ENCODE results near the gene ABHD17B. TPM values are rescaled to one million over a fixed set of nuclear protein-coding genes. Genes with fewer than 3 reads are reported as not detected.

Gene ABHD17B
- total and polyA plus RNA-seq, 2 donors (not counting 1 experiment from before 2014, with no cell fraction given): 14.6 to 20.6 TPM

DNA sequence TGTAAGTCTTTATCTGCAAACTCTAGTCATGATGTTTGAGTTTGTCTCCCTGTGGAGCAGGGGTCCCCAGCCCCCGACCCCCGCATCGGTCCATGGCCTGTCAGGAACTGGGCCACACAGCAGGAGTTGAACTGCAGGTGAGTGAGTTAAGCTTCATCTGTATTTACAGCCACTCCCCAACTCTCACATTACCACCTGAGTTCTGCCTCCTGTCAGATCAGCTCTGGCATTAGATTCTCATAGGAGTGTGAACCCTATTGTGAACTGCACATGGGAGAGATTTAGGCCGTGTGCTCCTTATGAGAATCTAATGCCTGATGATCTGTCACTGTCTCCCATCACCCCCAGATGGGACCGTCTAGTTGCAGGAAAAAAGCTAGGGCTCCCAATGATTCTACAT is 7.4 kb upstream of the ABHD17B start:
- no peak overlapping the region for H2AFZ ChIP-seq (ENCODE audit: low read length)
- no peaks in the 10 kb centered on the region for H3K4me1 ChIP-seq (ENCODE audit: control insufficient read depth, extremely low read depth, insufficient read depth, low read length)
- no peak overlapping the region for H3K4me3 ChIP-seq (replicated peaks in 1 of 4; ENCODE audit: control extremely low read depth in 1 of 4, insufficient read depth in 1 of 4, low read depth in 3 of 4, low read length in 4 of 4)
- TF ChIP-seq EZH2 (IDR thresholded peaks at IDR 0.05; ENCODE audit: low read length, missing control alignments): no peak
- TF ChIP-seq, protein P1, sequence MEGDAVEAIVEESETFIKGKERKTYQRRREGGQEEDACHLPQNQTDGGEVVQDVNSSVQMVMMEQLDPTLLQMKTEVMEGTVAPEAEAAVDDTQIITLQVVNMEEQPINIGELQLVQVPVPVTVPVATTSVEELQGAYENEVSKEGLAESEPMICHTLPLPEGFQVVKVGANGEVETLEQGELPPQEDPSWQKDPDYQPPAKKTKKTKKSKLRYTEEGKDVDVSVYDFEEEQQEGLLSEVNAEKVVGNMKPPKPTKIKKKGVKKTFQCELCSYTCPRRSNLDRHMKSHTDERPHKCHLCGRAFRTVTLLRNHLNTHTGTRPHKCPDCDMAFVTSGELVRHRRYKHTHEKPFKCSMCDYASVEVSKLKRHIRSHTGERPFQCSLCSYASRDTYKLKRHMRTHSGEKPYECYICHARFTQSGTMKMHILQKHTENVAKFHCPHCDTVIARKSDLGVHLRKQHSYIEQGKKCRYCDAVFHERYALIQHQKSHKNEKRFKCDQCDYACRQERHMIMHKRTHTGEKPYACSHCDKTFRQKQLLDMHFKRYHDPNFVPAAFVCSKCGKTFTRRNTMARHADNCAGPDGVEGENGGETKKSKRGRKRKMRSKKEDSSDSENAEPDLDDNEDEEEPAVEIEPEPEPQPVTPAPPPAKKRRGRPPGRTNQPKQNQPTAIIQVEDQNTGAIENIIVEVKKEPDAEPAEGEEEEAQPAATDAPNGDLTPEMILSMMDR (conservative IDR thresholded peaks at IDR 0.05 in 1 of 2, IDR thresholded peaks at IDR 0.05 in 1 of 2; ENCODE audit: low read depth in 1 of 2, low read length in 2 of 2): no peak
- no peak overlapping the region for H3K4me2 ChIP-seq (ENCODE audit: extremely low read depth, insufficient read depth, low read length)
- H3K27me3 ChIP-seq (ENCODE audit: control insufficient read depth, insufficient read depth, low read length): no peaks in the 10 kb centered on the region
- H3K9ac ChIP-seq (ENCODE audit: insufficient read depth, low read length): no peak overlapping the region
- peaks cover 51% of the 10 kb centered on the region for H3K79me2 ChIP-seq (ENCODE audit: control insufficient read depth, insufficient read depth, low read length)
- no peaks in the 10 kb centered on the region for H4K20me1 ChIP-seq (ENCODE audit: control insufficient read depth, extremely low read depth, insufficient read depth, low read length)
- no peaks in the 10 kb centered on the region for H3K36me3 ChIP-seq (ENCODE audit: control insufficient read depth, insufficient read depth, low read length)
- no peak overlapping the region for H3K27ac ChIP-seq (ENCODE audit: insufficient read depth, low read length)
- no peak for DNase-seq (ENCODE audit: low read depth in 2 of 2)
- H3K9me3 ChIP-seq (ENCODE audit: control insufficient read depth, insufficient read depth, low read depth, low read length): no peaks in the 10 kb centered on the region

DNA sequence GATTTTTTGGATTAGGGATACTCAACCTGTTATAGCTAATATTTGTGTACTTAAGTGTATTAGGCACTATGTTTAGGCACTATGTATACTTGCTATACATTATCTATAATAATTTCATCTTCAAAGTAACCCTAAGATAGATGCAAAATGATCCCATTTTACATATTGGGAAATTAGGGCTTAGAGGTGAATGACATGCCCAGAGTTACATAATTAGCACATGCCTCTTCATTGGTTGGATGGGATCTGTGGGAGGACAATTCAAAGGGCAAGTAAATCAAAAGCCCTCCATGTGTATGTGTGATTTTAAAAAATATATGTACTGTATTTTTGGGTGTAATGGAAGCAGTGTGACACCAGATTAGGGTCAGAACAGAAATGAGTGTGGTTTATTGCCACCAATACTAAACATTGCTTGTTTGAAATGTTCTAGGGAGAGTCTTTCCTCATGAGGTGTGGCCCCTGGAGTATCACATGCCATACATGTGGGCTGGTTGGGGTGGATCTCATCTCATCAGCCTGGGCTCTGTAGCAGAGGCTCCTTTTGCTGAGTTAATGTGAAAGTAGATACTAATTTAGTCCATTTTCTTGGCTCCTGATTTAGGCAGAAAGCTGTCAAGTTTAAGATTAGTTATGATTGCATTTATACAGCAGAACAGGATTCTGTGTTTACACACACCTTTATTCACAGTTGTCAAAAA is 6.0 kb upstream of the ABHD17B start:
- Histone ChIP-seq H3K4me3 (replicated peaks in 1 of 4; ENCODE audit: control extremely low read depth in 1 of 4, insufficient read depth in 1 of 4, low read depth in 3 of 4, low read length in 4 of 4) (no peak overlapping the region), H3K9ac (ENCODE audit: insufficient read depth, low read length) (no peak overlapping the region), H3K36me3 (ENCODE audit: control insufficient read depth, insufficient read depth, low read length) (no peaks in the 10 kb centered on the region), H3K4me2 (ENCODE audit: extremely low read depth, insufficient read depth, low read length) (no peak overlapping the region), H3K79me2 (ENCODE audit: control insufficient read depth, insufficient read depth, low read length) (peaks cover 63% of the 10 kb centered on the region), H2AFZ (ENCODE audit: low read length) (no peak overlapping the region), H3K27ac (ENCODE audit: insufficient read depth, low read length) (no peak overlapping the region), H3K9me3 (ENCODE audit: control insufficient read depth, insufficient read depth, low read depth, low read length) (no peaks in the 10 kb centered on the region), H3K27me3 (ENCODE audit: control insufficient read depth, insufficient read depth, low read length) (no peaks in the 10 kb centered on the region), H3K4me1 (ENCODE audit: control insufficient read depth, extremely low read depth, insufficient read depth, low read length) (peaks cover 4% of the 10 kb centered on the region), H4K20me1 (ENCODE audit: control insufficient read depth, extremely low read depth, insufficient read depth, low read length) (no peaks in the 10 kb centered on the region)
- DNase-seq (ENCODE audit: low read depth in 2 of 2): no peak
- no peak for TF ChIP-seq EZH2 (IDR thresholded peaks at IDR 0.05; ENCODE audit: low read length, missing control alignments)
- TF ChIP-seq, protein P1 (conservative IDR thresholded peaks at IDR 0.05 in 1 of 2, IDR thresholded peaks at IDR 0.05 in 1 of 2; ENCODE audit: low read depth in 1 of 2, low read length in 2 of 2): no peak

DNA sequence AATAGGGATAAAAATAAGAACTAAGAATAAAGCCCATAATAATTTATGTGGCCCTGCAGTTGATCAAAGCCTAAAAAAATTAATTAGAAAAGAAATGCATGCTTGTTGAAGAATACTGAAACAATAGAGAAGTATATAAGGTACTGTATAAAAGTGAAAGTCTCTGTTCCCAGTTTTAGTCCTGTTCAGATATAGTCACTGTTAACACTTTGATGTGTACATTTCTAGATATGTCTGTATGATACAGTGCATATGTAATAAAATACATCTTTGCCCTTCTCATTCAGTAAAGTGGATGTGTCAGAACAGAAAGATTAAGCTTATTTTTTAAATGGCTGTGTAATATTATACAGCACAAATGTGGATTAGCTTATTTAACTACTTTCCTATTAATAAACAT is 4.5 kb upstream of the ABHD17B start:
- DNase-seq (ENCODE audit: low read depth in 2 of 2): no peak
- Histone ChIP-seq H3K9ac (ENCODE audit: insufficient read depth, low read length) (no peak overlapping the region), H4K20me1 (ENCODE audit: control insufficient read depth, extremely low read depth, insufficient read depth, low read length) (no peaks in the 10 kb centered on the region), H3K27me3 (ENCODE audit: control insufficient read depth, insufficient read depth, low read length) (no peaks in the 10 kb centered on the region), H3K4me1 (ENCODE audit: control insufficient read depth, extremely low read depth, insufficient read depth, low read length) (peaks cover 4% of the 10 kb centered on the region), H2AFZ (ENCODE audit: low read length) (no peak overlapping the region), H3K79me2 (ENCODE audit: control insufficient read depth, insufficient read depth, low read length) (peaks cover 66% of the 10 kb centered on the region), H3K4me3 (replicated peaks in 1 of 4; ENCODE audit: control extremely low read depth in 1 of 4, insufficient read depth in 1 of 4, low read depth in 3 of 4, low read length in 4 of 4) (no peak overlapping the region), H3K9me3 (ENCODE audit: control insufficient read depth, insufficient read depth, low read depth, low read length) (no peaks in the 10 kb centered on the region), H3K36me3 (ENCODE audit: control insufficient read depth, insufficient read depth, low read length) (no peaks in the 10 kb centered on the region), H3K4me2 (ENCODE audit: extremely low read depth, insufficient read depth, low read length) (no peak overlapping the region), H3K27ac (ENCODE audit: insufficient read depth, low read length) (no peak overlapping the region)
- TF ChIP-seq EZH2 (IDR thresholded peaks at IDR 0.05; ENCODE audit: low read length, missing control alignments): no peak
- TF ChIP-seq, protein P1 (conservative IDR thresholded peaks at IDR 0.05 in 1 of 2, IDR thresholded peaks at IDR 0.05 in 1 of 2; ENCODE audit: low read depth in 1 of 2, low read length in 2 of 2): no peak

All from fibroblast of lung (primary cell).